Endothelial cell of umbilical vein (primary cell): ENCODE measurements around the gene NUP205.

Experiments used
- CTCF ChIP-seq, 2 donors: IDR thresholded peaks; 1 replicate in 1 of 2; 2 replicates in 1 of 2; pipeline ENCODE4 v1.5.1; 2011; ENCODE audit warnings: low read length in 2 of 2, mild to moderate bottlenecking in 2 of 2, moderate library complexity in 2 of 2, control low read depth in 1 of 2, inconsistent platforms in 1 of 2, low read depth in 1 of 2; ENCODE audit not compliant: insufficient read depth in 1 of 2; ENCODE audit errors: extremely low read depth in 1 of 2
- EZH2 ChIP-seq: IDR thresholded peaks from 2 replicates; pipeline ENCODE4 v1.6.1; 2012; ENCODE audit warnings: borderline replicate concordance, low read depth, mild to moderate bottlenecking, moderate library complexity, low read length, inconsistent platforms; ENCODE audit not compliant: severe bottlenecking
- JUN ChIP-seq: IDR thresholded peaks from 2 replicates; pipeline ENCODE4 v1.6.1; 2011; ENCODE audit warnings: borderline replicate concordance, low read depth; ENCODE audit not compliant: insufficient read length, insufficient read depth
- MAX ChIP-seq: IDR thresholded peaks from 2 replicates; pipeline ENCODE4 v1.6.1; 2011; ENCODE audit not compliant: insufficient read depth, insufficient read length
- POLR2A ChIP-seq: IDR thresholded peaks from 2 replicates; pipeline ENCODE4 v1.6.1; 2012; ENCODE audit warnings: low read depth, mild to moderate bottlenecking, control low read depth, low read length
- POLR2AphosphoS5 ChIP-seq: IDR thresholded peaks from 2 replicates; pipeline ENCODE4 v1.6.1; 2012; ENCODE audit warnings: low read depth, mild to moderate bottlenecking, control low read depth, low read length, moderate library complexity; ENCODE audit not compliant: insufficient read depth

- TF ChIP-seq EZH2 (no peak), CTCF (IDR thresholded peaks at IDR 0.05; ENCODE audit: extremely low read depth in 1 of 2, insufficient read depth in 1 of 2, low read depth in 1 of 2, low read length in 2 of 2) (no peak), POLR2AphosphoS5 (no peak), JUN (no peak), POLR2A (no peak), MAX (no peak)
These were observed 18.1 kb upstream of the NUP205 start for GRCh38 chr7:135539629-135540028.
